NCI-H446 (cell line): Measurements from ENCODE around the gene NME7.
"Not testable (repeated sequence)": the region's sequence is repeated elsewhere in the genome, so short reads cannot be mapped to it uniquely, and the experiment has no call there.

ENCODE experiments used
- DNase-seq, 2 experiments: peaks; one replicate each; lab custom pipeline; 2025; lab: John Stamatoyannopoulos, UW

The NME7 gene

GRCh38 chr1:169305948-169306347 is 61.6 kb downstream of the NME7 start:
- no peak for DNase-seq

GRCh38 chr1:169305356-169305755 is 62.2 kb downstream of the NME7 start:
- DNase-seq: no peak

GRCh38 chr1:169300854-169301253 is 66.7 kb downstream of the NME7 start:
- DNase-seq: no peak

GRCh38 chr1:169298441-169298840 is 69.2 kb downstream of the NME7 start:
- DNase-seq: peak in 1 of 2 experiments; percentile 61

GRCh38 chr1:169295846-169296245 is 71.8 kb downstream of the NME7 start:
- DNase-seq: no peak

- no peak for DNase-seq
These were observed 72.2 kb downstream of the NME7 start for GRCh38 chr1:169295425-169295824.

- DNase-seq: no peak
These were observed 78.6 kb downstream of the NME7 start for GRCh38 chr1:169289016-169289415.

- no peak for DNase-seq
These were observed 79.6 kb downstream of the NME7 start for GRCh38 chr1:169288011-169288414.

- no peak for DNase-seq
These were observed 80.3 kb downstream of the NME7 start for GRCh38 chr1:169287280-169287679.

- not testable (repeated sequence) for DNase-seq
These were observed 86.0 kb downstream of the NME7 start for GRCh38 chr1:169281562-169281961.

- DNase-seq: no peak
These were observed 96.5 kb downstream of the NME7 start for GRCh38 chr1:169271098-169271497.

- no peak for DNase-seq
These were observed 101.5 kb downstream of the NME7 start for GRCh38 chr1:169266133-169266532.

GRCh38 chr1:169263059-169263458 is 104.5 kb downstream of the NME7 start:
- no peak for DNase-seq

GRCh38 chr1:169261884-169262283 is 105.7 kb downstream of the NME7 start:
- DNase-seq: no peak

- no peak for DNase-seq
These were observed 107.0 kb downstream of the NME7 start for GRCh38 chr1:169260478-169261151.

GRCh38 chr1:169259816-169260215 is 107.8 kb downstream of the NME7 start:
- DNase-seq: no peak

- no peak for DNase-seq
These were observed 116.8 kb downstream of the NME7 start for GRCh38 chr1:169250795-169251194.

GRCh38 chr1:169250022-169250421 is 117.6 kb downstream of the NME7 start:
- no peak for DNase-seq

GRCh38 chr1:169249611-169250010 is 118.0 kb downstream of the NME7 start:
- DNase-seq: no peak

GRCh38 chr1:169245706-169246105 is 121.9 kb downstream of the NME7 start:
- DNase-seq: no peak

GRCh38 chr1:169240449-169241232 is 127.0 kb downstream of the NME7 start:
- DNase-seq: peak; percentile 65 to 80

GRCh38 chr1:169236880-169237279 is 130.7 kb downstream of the NME7 start:
- no peak for DNase-seq

GRCh38 chr1:169236143-169236542 is 131.5 kb downstream of the NME7 start:
- peak in 1 of 2 experiments; percentile 71 for DNase-seq
